ENCODE measurements around the gene FAF2. TPM values are rescaled to one million over a fixed set of nuclear protein-coding genes. Genes with fewer than 3 reads are reported as not detected.

FAF2 gene
- total and polyA plus RNA-seq, 10 of the 15 experiments (the other 5 are each of a cell fraction or from before 2014, with no cell fraction given): 19.0 to 45.1 (median 35.6) TPM

GRCh38 chr5:176499273-176499672 lies 51.1 kb downstream of the FAF2 start:
- no peaks in the 10 kb centered on the region for H3K9me3 ChIP-seq (replicated peaks; ENCODE audit: control insufficient read depth, insufficient read depth, low read length)
- H3K4me3 ChIP-seq: no peak overlapping the region
- TF ChIP-seq IRF3 (IDR thresholded peaks at IDR 0.05) (no peak), IKZF2 (IDR thresholded peaks at IDR 0.05) (no peak), MEF2B (IDR thresholded peaks at IDR 0.05; ENCODE audit: partially characterized antibody, poor library complexity, severe bottlenecking) (no peak)
- RAD21 ChIA-PET (ENCODE audit: unreplicated experiment): no interaction called here
- no peak overlapping the region for H3K9ac ChIP-seq (ENCODE audit: control insufficient read depth, insufficient read depth, low read length)
- no peaks in the 10 kb centered on the region for H3K79me2 ChIP-seq (ENCODE audit: control insufficient read depth, insufficient read depth, low read length)
- H3K4me2 ChIP-seq (ENCODE audit: control insufficient read depth, insufficient read depth): no peak overlapping the region
- H3K27me3 ChIP-seq (replicated peaks in 1 of 2; ENCODE audit: control insufficient read depth in 2 of 2, insufficient read depth in 2 of 2, low read length in 1 of 2): no peaks in the 10 kb centered on the region
- CTCF ChIA-PET: no interaction called here
- POLR2A ChIA-PET: no interaction called here
- DNase-seq (ENCODE audit: low read depth, low spot score) (no peak), ATAC-seq (no peak), FAIRE-seq (no peak)
- BruUV-seq (replicated peaks): no TSS peak
- peaks cover 16 to 38% of the 10 kb centered on the region in 2 experiments for H3K36me3 ChIP-seq (ENCODE audit: control insufficient read depth in 2 of 2, insufficient read depth in 2 of 2, low read length in 1 of 2)
- in situ Hi-C loops (cut with MboI) (no loop called here), intact Hi-C loops (cut with micrococcal nuclease; ENCODE audit: unreplicated experiment) (no loop called here)
- no peak overlapping the region for H2AFZ ChIP-seq (ENCODE audit: control insufficient read depth, low read depth, low read length)
- no peak overlapping the region for H3K27ac ChIP-seq (ENCODE audit: control insufficient read depth, insufficient read depth)
- SMC1A ChIA-PET (ENCODE audit: uncharacterized antibody, unreplicated experiment): interaction anchor here (0.8 kb wide), 1 partner anchor 9 kb away, joined by 3 read pairs; no protein-coding TSS in a partner anchor
- H4K20me1 ChIP-seq (ENCODE audit: control insufficient read depth, insufficient read depth): no peaks in the 10 kb centered on the region
- 97% methylated on average over 5 of the region's 5 CpGs for WGBS (ENCODE audit: insufficient coverage, insufficient replicate concordance, low lambda C conversion rate, missing lambda C conversion rate)
- H3K4me1 ChIP-seq (ENCODE audit: control insufficient read depth, insufficient read depth, low read length): no peaks in the 10 kb centered on the region

GRCh38 chr5:176500511-176500910 lies 52.3 kb downstream of the FAF2 start:
- Histone ChIP-seq H3K9ac (ENCODE audit: control insufficient read depth, insufficient read depth, low read length) (no peak overlapping the region), H3K27ac (ENCODE audit: control insufficient read depth, insufficient read depth) (no peak overlapping the region), H3K4me3 (no peak overlapping the region), H4K20me1 (ENCODE audit: control insufficient read depth, insufficient read depth) (no peaks in the 10 kb centered on the region), H3K4me2 (ENCODE audit: control insufficient read depth, insufficient read depth) (no peak overlapping the region), H3K27me3 (replicated peaks in 1 of 2; ENCODE audit: control insufficient read depth in 2 of 2, insufficient read depth in 2 of 2, low read length in 1 of 2) (no peaks in the 10 kb centered on the region), H3K79me2 (ENCODE audit: control insufficient read depth, insufficient read depth, low read length) (no peaks in the 10 kb centered on the region), H3K4me1 (ENCODE audit: control insufficient read depth, insufficient read depth, low read length) (no peaks in the 10 kb centered on the region), H2AFZ (ENCODE audit: control insufficient read depth, low read depth, low read length) (no peak overlapping the region), H3K9me3 (replicated peaks; ENCODE audit: control insufficient read depth, insufficient read depth, low read length) (no peaks in the 10 kb centered on the region), H3K36me3 (ENCODE audit: control insufficient read depth in 2 of 2, insufficient read depth in 2 of 2, low read length in 1 of 2) (peaks cover 16 to 32% of the 10 kb centered on the region in 2 experiments)
- POLR2A ChIA-PET: no interaction called here
- intact Hi-C loops (cut with micrococcal nuclease; ENCODE audit: unreplicated experiment) (no loop called here), in situ Hi-C loops (cut with MboI) (no loop called here)
- 100% methylated on average over 3 of the region's 3 CpGs for WGBS (ENCODE audit: insufficient coverage, insufficient replicate concordance, low lambda C conversion rate, missing lambda C conversion rate)
- SMC1A ChIA-PET (ENCODE audit: uncharacterized antibody, unreplicated experiment): no interaction called here
- BruUV-seq (replicated peaks): no TSS peak
- RAD21 ChIA-PET (ENCODE audit: unreplicated experiment): no interaction called here
- CTCF ChIA-PET: interaction anchor here (1.4 kb wide), 1 partner anchor 52 kb away, joined by 6 read pairs; the partner anchor contains the start of gene FAF2
- ATAC-seq (no peak), FAIRE-seq (no peak), DNase-seq (ENCODE audit: low read depth, low spot score) (no peak)
- TF ChIP-seq TCF12 (IDR thresholded peaks at IDR 0.05; ENCODE audit: low read depth, low read length) (no peak), CBX3 (IDR thresholded peaks at IDR 0.05; ENCODE audit: borderline replicate concordance, low read depth) (no peak), BCL3 (IDR thresholded peaks at IDR 0.05; ENCODE audit: borderline replicate concordance, insufficient read depth, low read depth, low read length, poor library complexity, severe bottlenecking) (no peak), NRF1 (conservative IDR thresholded peaks at IDR 0.05; ENCODE audit: low read depth, low read length) (no peak), SKIL (IDR thresholded peaks at IDR 0.05; ENCODE audit: low read depth, poor library complexity, severe bottlenecking) (no peak), EGR1 (IDR thresholded peaks at IDR 0.05; ENCODE audit: borderline replicate concordance in 1 of 2, low read depth in 2 of 2, low read length in 2 of 2) (no peak), SMARCA5 (IDR thresholded peaks at IDR 0.05) (no peak), ESRRA (IDR thresholded peaks at IDR 0.05; ENCODE audit: low read length) (no peak), IKZF2 (IDR thresholded peaks at IDR 0.05) (no peak), ZBED1 (IDR thresholded peaks at IDR 0.05; ENCODE audit: borderline replicate concordance) (no peak), EZH2 (IDR thresholded peaks at IDR 0.05; ENCODE audit: borderline replicate concordance, control insufficient read depth, low read depth, low read length) (no peak), CHD1 (IDR thresholded peaks at IDR 0.05; ENCODE audit: low read depth, low read length) (no peak)

Data from GM12878 (cell line).